ENCODE measurements around the gene KCNRG.
"Not testable (repeated sequence)": the region's sequence is repeated elsewhere in the genome, so short reads cannot be mapped to it uniquely, and the experiment has no call there.

The KCNRG gene

GRCh38 chr13:50015258-50015657 is at the start of gene KCNRG:
Gene KCNRG, plus strand, starts transcription at chr13:50015444. Its CDS starts 50 bp downstream, at chr13:50015494.
- H3K4me1 ChIP-seq (ENCODE audit: control insufficient read depth, insufficient read depth, low read length) = peaks cover 8% of the 10 kb centered on the region
- no peaks in the 10 kb centered on the region for H3K36me3 ChIP-seq (ENCODE audit: control insufficient read depth, insufficient read depth, low read length)
- H3K4me3 ChIP-seq (ENCODE audit: low read length) = no peak within 1 kb of the TSS
- H3K9ac ChIP-seq (ENCODE audit: low read length) = no peak within 1 kb of the TSS
- H3K27me3 ChIP-seq (ENCODE audit: control insufficient read depth, insufficient read depth, low read length) = no peaks in the 10 kb centered on the region
- no peaks in the 10 kb centered on the region for H3K9me3 ChIP-seq (ENCODE audit: control insufficient read depth, low read length)

DNA sequence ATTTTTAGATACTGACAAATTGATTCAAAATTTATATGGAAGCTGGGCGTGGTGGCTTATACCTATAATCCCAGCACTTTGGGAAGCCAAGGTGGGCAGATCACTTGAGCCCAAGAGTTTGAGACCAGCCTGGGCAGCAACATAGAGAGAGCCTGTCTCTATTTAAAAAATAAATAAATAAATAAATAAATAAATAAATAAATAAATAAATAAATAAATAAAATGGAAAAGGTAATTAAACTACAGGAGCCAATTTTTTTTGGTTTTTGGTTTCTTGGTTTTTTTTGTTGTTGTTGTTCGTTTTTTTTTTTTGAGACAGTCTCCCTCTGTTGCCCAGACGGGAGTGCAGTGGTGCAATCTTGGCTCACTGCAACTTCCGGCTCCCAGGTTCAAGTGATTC is 47.8 kb upstream of the KCNRG start:
- no peaks in the 10 kb centered on the region for H3K9me3 ChIP-seq (ENCODE audit: control insufficient read depth, low read length)
- H3K36me3 ChIP-seq (ENCODE audit: control insufficient read depth, insufficient read depth, low read length) = no peaks in the 10 kb centered on the region
- no peak overlapping the region for H3K4me3 ChIP-seq (ENCODE audit: low read length)
- H3K27me3 ChIP-seq (ENCODE audit: control insufficient read depth, insufficient read depth, low read length) = no peaks in the 10 kb centered on the region
- no peak overlapping the region for H3K9ac ChIP-seq (ENCODE audit: low read length)
- peaks cover 5% of the 10 kb centered on the region for H3K4me1 ChIP-seq (ENCODE audit: control insufficient read depth, insufficient read depth, low read length)

- peak overlapping the region; percentile 49 for H3K9ac ChIP-seq (ENCODE audit: low read length)
- H3K4me1 ChIP-seq (ENCODE audit: control insufficient read depth, insufficient read depth, low read length) = peaks cover 6% of the 10 kb centered on the region
- no peaks in the 10 kb centered on the region for H3K27me3 ChIP-seq (ENCODE audit: control insufficient read depth, insufficient read depth, low read length)
- no peaks in the 10 kb centered on the region for H3K36me3 ChIP-seq (ENCODE audit: control insufficient read depth, insufficient read depth, low read length)
- no peak overlapping the region for H3K4me3 ChIP-seq (ENCODE audit: low read length)
- no peaks in the 10 kb centered on the region for H3K9me3 ChIP-seq (ENCODE audit: control insufficient read depth, low read length)
Measured at GRCh38 chr13:49972709-49973108, 42.5 kb upstream of the KCNRG start.

DNA sequence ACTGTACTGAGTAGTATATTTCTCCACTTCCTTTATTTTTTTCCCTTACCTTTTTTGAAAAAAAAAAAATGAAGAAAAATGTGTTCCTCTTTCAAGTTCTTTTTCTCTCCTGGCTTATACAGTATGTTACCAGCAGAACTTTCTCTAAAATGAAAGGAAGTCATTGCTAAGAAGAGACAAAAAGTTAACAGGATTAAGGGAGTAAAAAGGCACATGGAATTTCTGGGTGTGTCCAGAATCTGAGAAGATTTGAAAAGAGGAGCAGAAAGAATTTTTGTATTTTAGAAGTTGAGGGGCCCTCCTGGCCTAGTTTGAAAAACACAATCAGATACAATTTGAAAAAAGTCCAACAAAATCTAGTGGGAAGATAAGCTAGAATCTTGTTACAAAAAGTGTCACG is 39.4 kb upstream of the KCNRG start:
- Histone ChIP-seq H3K4me3 (ENCODE audit: low read length) (no peak overlapping the region), H3K9ac (ENCODE audit: low read length) (peak overlapping the region; percentile 45), H3K4me1 (ENCODE audit: control insufficient read depth, insufficient read depth, low read length) (peaks cover 6% of the 10 kb centered on the region), H3K9me3 (ENCODE audit: control insufficient read depth, low read length) (no peaks in the 10 kb centered on the region), H3K36me3 (ENCODE audit: control insufficient read depth, insufficient read depth, low read length) (no peaks in the 10 kb centered on the region), H3K27me3 (ENCODE audit: control insufficient read depth, insufficient read depth, low read length) (no peaks in the 10 kb centered on the region)

DNA sequence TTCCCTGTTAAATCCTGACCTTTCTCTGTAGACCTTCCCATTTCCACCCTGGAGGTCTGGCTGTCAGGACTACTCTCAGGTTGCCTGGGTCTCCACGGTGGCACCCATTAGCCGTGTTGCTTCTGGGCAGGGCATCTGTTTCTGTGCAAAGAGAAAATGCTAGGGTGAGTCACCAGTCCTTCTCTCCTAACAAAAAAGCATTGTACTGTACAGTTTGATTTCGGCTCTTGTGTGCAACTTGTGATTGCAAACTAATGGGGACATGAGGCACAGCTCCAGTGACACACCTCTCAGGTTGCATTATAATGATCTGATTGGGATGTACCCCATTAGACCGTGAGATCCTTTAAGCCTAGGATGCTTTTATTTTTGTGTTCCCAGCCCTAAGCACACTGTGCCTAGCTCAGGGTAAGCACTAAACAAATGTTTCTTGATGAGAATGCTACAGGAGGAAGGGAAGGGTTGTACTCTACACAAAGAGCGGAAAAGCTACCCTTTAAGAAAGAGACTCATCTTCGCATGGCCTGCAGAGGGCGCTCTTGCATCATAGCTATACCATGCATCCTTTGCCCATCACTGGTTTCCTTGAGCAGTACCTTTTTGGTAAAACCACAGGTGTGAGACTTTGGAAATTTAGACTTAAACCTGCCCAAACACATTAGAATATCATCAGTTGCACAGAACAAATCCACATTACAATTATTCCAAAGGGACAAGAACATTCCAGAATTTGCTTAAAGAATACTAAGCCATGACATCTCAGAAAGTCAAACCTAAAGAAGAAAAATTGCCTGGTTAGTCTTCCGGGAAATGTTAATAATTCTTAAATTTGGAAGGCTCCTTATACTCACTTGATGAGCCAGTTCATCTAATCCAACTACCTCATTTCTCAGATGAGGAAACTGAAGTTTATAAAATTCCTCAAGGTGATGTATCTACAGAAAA is 38.7 kb upstream of the KCNRG start:
- no peaks in the 10 kb centered on the region for H3K36me3 ChIP-seq (ENCODE audit: control insufficient read depth, insufficient read depth, low read length)
- H3K4me1 ChIP-seq (ENCODE audit: control insufficient read depth, insufficient read depth, low read length) = peaks cover 6% of the 10 kb centered on the region
- peak overlapping the region; percentile 16 for H3K4me3 ChIP-seq (ENCODE audit: low read length)
- H3K27me3 ChIP-seq (ENCODE audit: control insufficient read depth, insufficient read depth, low read length) = no peaks in the 10 kb centered on the region
- peak overlapping the region; percentile 45 for H3K9ac ChIP-seq (ENCODE audit: low read length)
- no peaks in the 10 kb centered on the region for H3K9me3 ChIP-seq (ENCODE audit: control insufficient read depth, low read length)

GRCh38 chr13:49977992-49978391 is 37.3 kb upstream of the KCNRG start:
- H3K36me3 ChIP-seq (ENCODE audit: control insufficient read depth, insufficient read depth, low read length) = no peaks in the 10 kb centered on the region
- no peak overlapping the region for H3K4me3 ChIP-seq (ENCODE audit: low read length)
- H3K4me1 ChIP-seq (ENCODE audit: control insufficient read depth, insufficient read depth, low read length) = no peaks in the 10 kb centered on the region
- no peaks in the 10 kb centered on the region for H3K9me3 ChIP-seq (ENCODE audit: control insufficient read depth, low read length)
- H3K9ac ChIP-seq (ENCODE audit: low read length) = no peak overlapping the region
- H3K27me3 ChIP-seq (ENCODE audit: control insufficient read depth, insufficient read depth, low read length) = no peaks in the 10 kb centered on the region

DNA sequence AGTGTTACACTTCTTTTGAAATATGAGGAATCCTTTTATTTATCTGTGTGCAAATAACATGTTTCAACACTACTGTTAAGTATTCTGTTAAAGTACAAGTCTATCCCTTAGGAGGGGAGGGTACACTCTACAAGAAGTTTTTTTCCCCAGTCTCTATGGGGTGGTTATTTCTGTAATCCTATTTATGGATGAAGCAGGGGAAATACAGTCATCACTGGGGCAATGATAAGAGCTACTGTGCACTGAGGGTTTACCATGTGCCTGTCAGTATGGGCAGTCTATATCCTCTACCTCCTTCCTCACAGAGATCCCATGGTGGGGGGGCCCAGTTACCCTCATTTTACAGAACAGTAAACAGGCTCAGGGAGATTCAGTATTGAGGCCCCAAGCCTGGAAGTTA is 35.0 kb upstream of the KCNRG start:
- Histone ChIP-seq H3K9me3 (ENCODE audit: control insufficient read depth, low read length) (no peaks in the 10 kb centered on the region), H3K4me1 (ENCODE audit: control insufficient read depth, insufficient read depth, low read length) (no peaks in the 10 kb centered on the region), H3K4me3 (ENCODE audit: low read length) (no peak overlapping the region), H3K9ac (ENCODE audit: low read length) (no peak overlapping the region), H3K27me3 (ENCODE audit: control insufficient read depth, insufficient read depth, low read length) (no peaks in the 10 kb centered on the region), H3K36me3 (ENCODE audit: control insufficient read depth, insufficient read depth, low read length) (no peaks in the 10 kb centered on the region)

DNA sequence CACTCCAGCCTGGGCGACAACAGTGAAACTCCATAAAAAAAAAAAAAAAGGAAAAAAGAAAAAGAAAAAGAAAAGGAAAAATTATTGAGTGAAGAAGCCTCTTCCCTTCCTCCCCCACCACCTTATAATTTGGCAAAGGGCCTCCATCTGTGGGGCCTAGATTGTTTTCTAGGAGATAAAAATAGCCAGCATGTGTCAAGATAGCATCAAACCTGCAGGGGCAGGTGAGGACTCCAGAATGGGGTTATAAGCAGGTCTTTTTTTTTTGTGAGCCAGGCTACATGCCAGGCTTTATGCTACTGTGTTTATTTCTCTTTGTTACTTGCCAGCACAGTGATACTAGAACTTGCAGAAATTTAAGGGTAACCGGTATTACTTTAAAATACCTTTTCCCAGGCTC is 30.1 kb upstream of the KCNRG start:
- H3K4me3 ChIP-seq (ENCODE audit: low read length) = no peak overlapping the region
- no peak overlapping the region for H3K9ac ChIP-seq (ENCODE audit: low read length)
- no peaks in the 10 kb centered on the region for H3K4me1 ChIP-seq (ENCODE audit: control insufficient read depth, insufficient read depth, low read length)
- no peaks in the 10 kb centered on the region for H3K9me3 ChIP-seq (ENCODE audit: control insufficient read depth, low read length)
- H3K27me3 ChIP-seq (ENCODE audit: control insufficient read depth, insufficient read depth, low read length) = no peaks in the 10 kb centered on the region
- no peaks in the 10 kb centered on the region for H3K36me3 ChIP-seq (ENCODE audit: control insufficient read depth, insufficient read depth, low read length)

GRCh38 chr13:49986471-49986870 is 28.8 kb upstream of the KCNRG start:
- no peaks in the 10 kb centered on the region for H3K4me1 ChIP-seq (ENCODE audit: control insufficient read depth, insufficient read depth, low read length)
- no peaks in the 10 kb centered on the region for H3K36me3 ChIP-seq (ENCODE audit: control insufficient read depth, insufficient read depth, low read length)
- H3K9ac ChIP-seq (ENCODE audit: low read length) = no peak overlapping the region
- no peaks in the 10 kb centered on the region for H3K27me3 ChIP-seq (ENCODE audit: control insufficient read depth, insufficient read depth, low read length)
- H3K9me3 ChIP-seq (ENCODE audit: control insufficient read depth, low read length) = no peaks in the 10 kb centered on the region
- H3K4me3 ChIP-seq (ENCODE audit: low read length) = no peak overlapping the region

DNA sequence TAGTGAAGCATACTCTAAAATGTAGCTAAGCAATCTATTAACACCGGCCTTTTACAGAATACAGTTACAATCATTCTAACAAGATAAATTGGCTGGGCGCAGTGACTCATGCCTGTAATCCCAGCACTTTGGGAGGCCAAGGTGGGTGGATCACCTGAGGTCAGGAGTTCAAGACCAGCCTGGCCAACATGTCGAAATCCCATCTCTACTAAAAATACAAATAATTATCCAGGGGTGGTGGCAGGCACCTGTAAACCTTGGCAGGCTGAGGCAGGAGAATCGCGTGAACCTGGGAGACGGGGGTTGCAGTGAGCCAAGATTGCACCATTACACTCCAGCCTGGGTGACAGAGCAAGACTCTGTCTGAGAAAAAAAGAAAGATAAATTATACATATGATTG is 24.6 kb upstream of the KCNRG start:
- not testable (repeated sequence) for H3K36me3 ChIP-seq (ENCODE audit: control insufficient read depth, insufficient read depth, low read length); H3K9ac ChIP-seq (ENCODE audit: low read length); H3K9me3 ChIP-seq (ENCODE audit: control insufficient read depth, low read length); H3K4me3 ChIP-seq (ENCODE audit: low read length); H3K27me3 ChIP-seq (ENCODE audit: control insufficient read depth, insufficient read depth, low read length); H3K4me1 ChIP-seq (ENCODE audit: control insufficient read depth, insufficient read depth, low read length)

DNA sequence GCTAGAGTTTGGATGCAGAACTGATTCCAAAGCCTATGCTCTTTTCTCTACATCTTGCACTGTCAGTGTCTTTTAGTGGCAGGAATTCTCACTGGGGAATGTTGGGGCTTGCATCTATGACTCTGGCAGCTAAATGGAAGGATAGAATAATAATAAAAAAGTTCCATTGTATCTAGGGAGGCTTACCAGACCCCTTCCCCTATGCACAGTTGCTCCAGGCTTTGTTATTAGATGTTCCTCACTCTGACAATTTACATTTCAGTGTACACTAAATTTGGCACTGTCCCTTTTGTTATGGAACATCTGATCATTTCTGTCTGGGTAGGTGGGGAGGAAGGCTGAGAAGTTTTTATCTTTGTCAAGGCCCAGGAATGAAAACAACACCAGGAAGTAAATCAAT is 22.1 kb upstream of the KCNRG start:
- no peaks in the 10 kb centered on the region for H3K9me3 ChIP-seq (ENCODE audit: control insufficient read depth, low read length)
- H3K36me3 ChIP-seq (ENCODE audit: control insufficient read depth, insufficient read depth, low read length) = no peaks in the 10 kb centered on the region
- H3K27me3 ChIP-seq (ENCODE audit: control insufficient read depth, insufficient read depth, low read length) = no peaks in the 10 kb centered on the region
- H3K4me1 ChIP-seq (ENCODE audit: control insufficient read depth, insufficient read depth, low read length) = peaks cover 5% of the 10 kb centered on the region
- no peak overlapping the region for H3K9ac ChIP-seq (ENCODE audit: low read length)
- no peak overlapping the region for H3K4me3 ChIP-seq (ENCODE audit: low read length)

DNA sequence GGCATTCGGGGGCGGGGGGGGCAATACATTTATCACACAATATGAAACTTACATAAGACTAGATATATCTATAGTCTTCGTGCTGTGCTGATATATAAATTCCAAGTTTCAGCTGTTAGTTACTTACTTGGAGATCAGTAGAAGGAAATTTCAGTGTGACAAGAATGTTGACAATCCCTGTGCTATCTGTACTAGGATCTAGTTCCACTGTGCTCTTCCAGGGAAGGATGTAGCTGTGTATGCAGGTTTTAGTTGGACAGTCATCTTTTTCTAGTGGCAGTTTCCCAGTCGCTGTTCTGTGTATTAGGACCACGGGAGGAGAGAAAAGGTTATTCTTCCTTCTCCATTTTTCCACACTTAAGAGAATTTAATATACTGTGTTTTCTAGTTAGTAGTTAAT is 21.6 kb upstream of the KCNRG start:
- Histone ChIP-seq H3K9me3 (ENCODE audit: control insufficient read depth, low read length) (no peaks in the 10 kb centered on the region), H3K4me3 (ENCODE audit: low read length) (no peak overlapping the region), H3K4me1 (ENCODE audit: control insufficient read depth, insufficient read depth, low read length) (peaks cover 7% of the 10 kb centered on the region), H3K9ac (ENCODE audit: low read length) (no peak overlapping the region), H3K27me3 (ENCODE audit: control insufficient read depth, insufficient read depth, low read length) (no peaks in the 10 kb centered on the region), H3K36me3 (ENCODE audit: control insufficient read depth, insufficient read depth, low read length) (no peaks in the 10 kb centered on the region)

Measured in mucosa of stomach (tissue), 1 donor.